Memory B cell (primary cell): Measurements from ENCODE around the gene TMPRSS6.

ENCODE experiments used
- ATAC-seq: fragments of 150-1000 bp; cut with Tn5 transposase; 2 replicates; pipeline ENCODE4 v1.10.0; 2021; ENCODE audit warnings: low read depth, mild to moderate bottlenecking, moderate library complexity
- DNase-seq, 2 donors: peaks; one replicate each; pipeline ENCODE4 v3.0.0; 2022; ENCODE audit warnings: low spot score in 2 of 2
- H3K27ac Mint-ChIP-seq: one replicate; pipeline ENCODE4 v1.8.0; 2022; ENCODE audit warnings: mild to moderate bottlenecking, moderate library complexity, mixed read lengths
- H3K27me3 Mint-ChIP-seq: one replicate; pipeline ENCODE4 v1.8.0; 2022; ENCODE audit warnings: mixed read lengths
- H3K36me3 Mint-ChIP-seq: one replicate; pipeline ENCODE4 v1.8.0; 2022; ENCODE audit warnings: mild to moderate bottlenecking, mixed read lengths
- H3K4me1 Mint-ChIP-seq: one replicate; pipeline ENCODE4 v1.8.0; 2022; ENCODE audit warnings: mixed read lengths
- H3K4me3 Mint-ChIP-seq: one replicate; pipeline ENCODE4 v1.8.0; 2022; ENCODE audit warnings: mild to moderate bottlenecking, moderate library complexity, mixed read lengths
- H3K9me3 Mint-ChIP-seq: one replicate; pipeline ENCODE4 v1.8.0; 2022; ENCODE audit warnings: mixed read lengths

TMPRSS6 gene

GRCh38 chr22:37095113-37095512, 14.4 kb downstream of the TMPRSS6 start:
- Mint-ChIP-seq H3K9me3 (no peaks in the 10 kb centered on the region), H3K27ac (no peak overlapping the region), H3K4me3 (no peak overlapping the region), H3K27me3 (peaks cover 26% of the 10 kb centered on the region), H3K36me3 (no peaks in the 10 kb centered on the region), H3K4me1 (peaks cover 7% of the 10 kb centered on the region)
- no peak for ATAC-seq
- DNase-seq: no peak

GRCh38 chr22:37094239-37094638, 15.3 kb downstream of the TMPRSS6 start:
- Mint-ChIP-seq H3K4me3 (no peak overlapping the region), H3K27ac (no peak overlapping the region), H3K9me3 (no peaks in the 10 kb centered on the region), H3K27me3 (peaks cover 23% of the 10 kb centered on the region), H3K36me3 (no peaks in the 10 kb centered on the region), H3K4me1 (peaks cover 4% of the 10 kb centered on the region)
- DNase-seq (no peak), ATAC-seq (no peak)

DNA sequence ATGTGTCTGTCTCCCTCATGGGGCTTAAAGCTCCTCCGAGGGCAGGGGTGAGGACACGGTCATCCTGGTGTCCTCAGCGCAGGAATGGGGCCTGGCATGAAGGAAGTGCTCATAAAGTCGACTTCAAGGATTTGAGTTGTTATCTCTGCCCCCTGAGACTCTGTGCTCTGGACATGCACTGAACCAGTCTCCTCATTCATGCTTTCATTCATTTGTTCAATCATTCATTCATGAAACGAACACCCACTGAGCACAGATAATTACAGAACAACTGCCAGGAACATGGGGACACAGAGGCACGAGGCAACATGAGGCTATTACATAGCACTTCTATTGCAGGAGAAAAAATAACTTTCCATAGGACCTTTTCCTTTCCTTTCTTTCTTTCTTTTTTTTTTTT, 16.5 kb downstream of the TMPRSS6 start:
- Mint-ChIP-seq H3K9me3 (no peaks in the 10 kb centered on the region), H3K27ac (no peak overlapping the region), H3K27me3 (peaks cover 20% of the 10 kb centered on the region), H3K4me1 (no peaks in the 10 kb centered on the region), H3K36me3 (no peaks in the 10 kb centered on the region), H3K4me3 (no peak overlapping the region)
- ATAC-seq (no peak), DNase-seq (no peak)

DNA sequence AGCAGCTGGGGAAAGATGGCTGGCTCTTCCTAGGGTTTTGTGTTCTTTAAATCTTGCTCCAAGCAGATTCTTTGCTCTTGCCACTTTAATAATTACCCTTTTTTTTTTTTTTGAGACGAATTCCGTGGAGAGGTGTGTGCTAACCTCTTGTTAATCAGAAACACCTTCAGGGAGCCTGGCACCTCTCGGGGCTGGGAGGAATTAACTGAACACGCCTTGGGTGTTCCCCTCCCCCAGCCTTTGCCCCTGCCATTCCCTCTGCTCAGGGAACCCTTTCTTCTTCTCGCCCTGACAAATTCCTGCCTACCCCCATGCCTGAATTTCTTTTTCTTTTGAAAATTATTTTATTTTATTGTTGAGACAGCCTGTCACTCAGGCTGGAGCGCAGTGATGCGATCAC, 17.5 kb downstream of the TMPRSS6 start:
- Mint-ChIP-seq H3K9me3 (no peaks in the 10 kb centered on the region), H3K36me3 (no peaks in the 10 kb centered on the region), H3K4me3 (no peak overlapping the region), H3K4me1 (no peaks in the 10 kb centered on the region), H3K27ac (no peak overlapping the region), H3K27me3 (peaks cover 22% of the 10 kb centered on the region)
- DNase-seq (no peak), ATAC-seq (no peak)

- no peaks in the 10 kb centered on the region for H3K36me3 Mint-ChIP-seq
- H3K4me1 Mint-ChIP-seq: no peaks in the 10 kb centered on the region
- DNase-seq: no peak
- peaks cover 18% of the 10 kb centered on the region for H3K27me3 Mint-ChIP-seq
- no peak overlapping the region for H3K4me3 Mint-ChIP-seq
- no peak for ATAC-seq
- H3K9me3 Mint-ChIP-seq: no peaks in the 10 kb centered on the region
- no peak overlapping the region for H3K27ac Mint-ChIP-seq
Measured at GRCh38 chr22:37090920-37091695, 18.4 kb downstream of the TMPRSS6 start.

DNA sequence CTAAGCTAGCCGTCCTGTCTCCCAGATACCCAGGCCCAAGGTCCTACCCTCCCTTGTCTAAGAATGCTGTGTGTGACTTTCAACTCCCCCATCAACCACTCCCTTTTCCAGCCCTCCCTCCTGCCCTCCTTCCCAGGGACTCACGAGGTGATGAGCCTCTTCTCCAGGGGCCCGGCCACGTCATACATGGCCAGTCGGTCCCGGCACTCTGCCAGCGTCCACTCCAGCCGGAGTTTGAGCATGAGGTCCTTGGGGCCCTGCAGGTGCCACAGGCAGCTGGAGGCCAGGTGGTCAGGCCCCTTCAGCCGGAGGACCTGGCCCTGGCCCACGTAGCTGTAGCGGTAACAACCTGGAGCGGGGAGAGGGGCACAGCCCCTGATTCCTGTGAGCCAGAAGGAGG, 20.1 kb downstream of the TMPRSS6 start:
- Mint-ChIP-seq H3K4me1 (no peaks in the 10 kb centered on the region), H3K27ac (no peak overlapping the region), H3K27me3 (peaks cover 12% of the 10 kb centered on the region), H3K4me3 (no peak overlapping the region), H3K36me3 (no peaks in the 10 kb centered on the region), H3K9me3 (no peaks in the 10 kb centered on the region)
- ATAC-seq (no peak), DNase-seq (no peak)

DNA sequence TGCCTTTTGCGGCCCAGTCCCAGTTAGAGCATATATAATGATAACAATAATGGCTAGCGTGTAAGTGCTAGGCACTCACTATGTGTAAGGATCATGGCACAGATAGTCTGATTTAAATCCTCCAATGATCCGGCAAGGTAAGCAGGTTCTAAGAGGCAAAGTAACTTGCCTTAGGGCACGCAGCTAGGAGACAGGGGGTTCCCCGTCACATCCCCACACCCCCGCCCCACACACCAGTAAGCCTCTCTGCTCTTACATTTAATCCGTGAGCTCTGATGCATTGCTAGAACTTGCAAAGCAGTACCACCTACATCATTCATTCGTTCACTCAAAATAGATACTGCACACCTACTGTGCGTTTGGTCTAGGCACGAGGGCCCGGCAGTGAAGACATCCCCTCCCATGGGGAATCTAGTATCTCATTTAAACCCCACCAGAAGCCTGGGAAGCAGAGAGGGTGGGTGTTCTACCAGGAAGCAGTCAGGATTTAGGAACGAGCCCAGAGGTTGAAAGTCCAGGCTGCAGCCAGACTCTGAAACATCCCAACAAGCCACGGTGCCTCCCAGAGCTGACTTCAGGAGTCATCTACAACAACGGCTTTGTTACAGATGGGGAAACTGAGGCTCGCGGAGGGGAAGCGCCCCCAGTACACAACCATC, 20.6 kb downstream of the TMPRSS6 start:
- Mint-ChIP-seq H3K27me3 (peaks cover 9% of the 10 kb centered on the region), H3K4me3 (no peak overlapping the region), H3K36me3 (no peaks in the 10 kb centered on the region), H3K27ac (no peak overlapping the region), H3K4me1 (no peaks in the 10 kb centered on the region), H3K9me3 (no peaks in the 10 kb centered on the region)
- no peak for ATAC-seq
- DNase-seq: no peak

DNA sequence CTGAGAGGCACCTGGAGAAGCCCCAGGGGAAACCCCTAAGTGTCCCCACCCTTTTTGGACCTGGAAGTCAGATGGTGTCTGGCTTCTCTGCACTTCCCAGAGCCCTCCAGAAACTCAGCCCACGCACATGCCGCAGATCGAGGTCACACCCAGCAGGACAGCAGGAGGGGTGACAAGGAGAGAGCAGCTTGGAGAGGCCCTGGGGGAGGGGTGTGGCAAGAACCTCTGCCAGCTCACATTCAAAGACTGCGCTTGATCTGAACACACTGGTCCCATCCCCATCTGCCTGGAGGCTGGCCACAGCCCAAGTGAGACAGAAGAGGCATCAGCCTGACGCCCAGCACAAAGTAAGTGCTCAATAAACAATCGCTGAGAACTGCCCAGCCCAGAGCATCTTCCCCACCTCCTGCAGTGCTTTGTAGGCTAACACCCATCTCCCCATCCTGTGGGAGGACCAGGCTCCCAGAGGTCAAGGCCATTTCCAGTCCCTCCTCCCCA, 21.4 kb downstream of the TMPRSS6 start:
- H3K4me3 Mint-ChIP-seq: no peak overlapping the region
- DNase-seq (no peak), ATAC-seq (peak; percentile 24)
- peaks cover 9% of the 10 kb centered on the region for H3K27me3 Mint-ChIP-seq
- no peaks in the 10 kb centered on the region for H3K4me1 Mint-ChIP-seq
- no peaks in the 10 kb centered on the region for H3K9me3 Mint-ChIP-seq
- no peaks in the 10 kb centered on the region for H3K36me3 Mint-ChIP-seq
- no peak overlapping the region for H3K27ac Mint-ChIP-seq

DNA sequence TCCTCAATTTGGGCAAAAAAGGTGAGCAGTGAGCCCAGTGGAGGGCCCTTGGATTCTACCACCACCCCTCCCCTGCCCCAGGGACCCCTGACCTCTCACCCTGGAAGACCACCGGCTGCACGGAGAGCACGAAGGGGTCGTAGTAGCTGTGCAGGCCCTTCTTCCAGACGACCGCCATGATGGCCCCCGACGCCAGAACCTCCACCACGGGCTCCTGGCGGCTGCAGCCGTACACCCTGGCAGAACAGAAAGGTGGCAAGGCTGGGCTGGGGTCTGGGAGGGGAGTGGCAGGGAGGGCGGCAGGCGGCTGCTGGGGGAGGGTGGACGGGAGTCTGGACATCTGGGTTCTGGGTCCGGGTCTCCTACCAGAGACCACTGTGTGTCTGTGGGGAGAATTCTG, 23.3 kb downstream of the TMPRSS6 start:
- no peak overlapping the region for H3K27ac Mint-ChIP-seq
- no peaks in the 10 kb centered on the region for H3K4me1 Mint-ChIP-seq
- DNase-seq: no peak
- H3K4me3 Mint-ChIP-seq: no peak overlapping the region
- no peak for ATAC-seq
- peaks cover 9% of the 10 kb centered on the region for H3K27me3 Mint-ChIP-seq
- no peaks in the 10 kb centered on the region for H3K36me3 Mint-ChIP-seq
- no peaks in the 10 kb centered on the region for H3K9me3 Mint-ChIP-seq

DNA sequence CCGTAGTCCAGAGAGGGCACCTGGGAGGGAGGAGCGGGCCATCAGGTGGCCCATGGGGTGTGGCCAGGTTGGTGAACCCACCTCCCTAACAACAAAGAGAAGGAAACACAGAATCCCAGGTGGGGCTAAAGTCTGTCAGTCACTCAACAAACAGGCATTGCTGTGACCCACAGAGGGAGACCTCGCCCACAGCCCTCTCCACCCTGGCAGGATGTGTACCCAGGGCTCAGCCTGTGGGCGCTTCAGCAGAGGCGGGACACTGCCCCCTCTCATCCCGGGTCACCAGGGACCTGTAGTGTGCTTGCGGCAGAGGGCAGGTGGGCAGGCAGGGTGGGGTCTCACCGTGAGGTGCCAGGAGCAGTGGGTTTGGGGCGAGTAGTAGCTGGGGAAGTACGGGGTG, 25.1 kb downstream of the TMPRSS6 start:
- Mint-ChIP-seq H3K36me3 (no peaks in the 10 kb centered on the region), H3K4me3 (no peak overlapping the region), H3K27me3 (peaks cover 9% of the 10 kb centered on the region), H3K27ac (no peak overlapping the region), H3K9me3 (no peaks in the 10 kb centered on the region), H3K4me1 (peaks cover 2% of the 10 kb centered on the region)
- ATAC-seq (no peak), DNase-seq (no peak)

GRCh38 chr22:37083914-37084313, 25.6 kb downstream of the TMPRSS6 start:
- H3K9me3 Mint-ChIP-seq: no peaks in the 10 kb centered on the region

DNA sequence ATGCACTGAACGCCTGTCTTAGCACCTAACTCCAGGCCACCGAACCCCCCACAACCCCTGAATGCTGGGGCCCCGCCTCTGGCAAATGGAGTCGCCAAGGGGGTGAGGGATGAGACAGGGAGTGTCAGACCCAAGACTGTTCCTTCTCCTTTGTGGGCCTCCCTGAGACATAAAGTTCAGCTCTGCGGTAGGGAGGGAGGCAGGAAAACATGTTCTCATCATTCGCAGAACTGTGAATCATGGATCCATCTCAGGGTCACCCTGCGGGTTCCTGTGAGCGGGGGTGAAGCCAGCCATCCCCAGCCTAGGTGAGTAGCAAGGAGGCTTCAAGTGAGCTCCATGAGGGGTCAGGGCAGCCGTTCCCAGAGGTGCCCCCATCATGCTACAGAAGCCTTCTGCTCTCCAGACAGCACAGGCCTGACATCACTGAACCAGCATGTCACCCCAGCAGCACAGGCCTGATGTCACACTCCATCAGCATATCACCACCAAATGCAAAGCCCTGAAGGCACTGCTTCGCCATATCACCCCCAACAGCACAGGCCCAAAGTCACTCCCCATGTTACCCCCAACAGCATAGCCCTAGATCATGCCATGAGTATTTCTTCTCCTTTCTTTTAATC, 27.2 kb downstream of the TMPRSS6 start:
- Mint-ChIP-seq H3K4me3 (no peak overlapping the region), H3K27ac (no peak overlapping the region)

More at GRCh38 chr22:37083914-37084313, 25.6 kb downstream of the TMPRSS6 start:
- no peak for ATAC-seq
- Mint-ChIP-seq H3K4me3 (no peak overlapping the region), H3K27ac (no peak overlapping the region), H3K4me1 (peaks cover 5% of the 10 kb centered on the region), H3K27me3 (peaks cover 9% of the 10 kb centered on the region), H3K36me3 (no peaks in the 10 kb centered on the region)
- DNase-seq: no peak

DNA sequence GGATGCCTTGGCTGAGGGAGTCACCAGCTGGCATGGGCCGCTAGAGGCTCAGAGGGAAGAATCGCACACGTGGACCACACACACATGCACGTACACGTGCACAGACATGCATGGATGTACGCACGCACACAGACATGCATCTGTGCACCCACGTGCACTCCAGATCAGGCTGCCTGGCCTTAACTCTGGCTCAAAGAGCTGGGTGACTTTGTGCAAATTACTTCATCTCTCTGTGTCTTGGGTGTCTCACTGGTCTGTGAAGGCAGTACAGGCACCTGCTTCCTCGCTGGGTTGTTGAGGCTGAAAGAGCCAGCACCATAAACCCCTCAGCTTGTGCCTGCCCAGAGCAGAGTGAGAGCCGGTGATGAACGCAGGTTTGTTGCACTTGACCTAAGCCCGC, 28.7 kb downstream of the TMPRSS6 start:
- no peak overlapping the region for H3K4me3 Mint-ChIP-seq
- H3K36me3 Mint-ChIP-seq: no peaks in the 10 kb centered on the region
- no peak for ATAC-seq
- DNase-seq: no peak
- no peaks in the 10 kb centered on the region for H3K9me3 Mint-ChIP-seq
- peaks cover 5% of the 10 kb centered on the region for H3K27me3 Mint-ChIP-seq
- no peak overlapping the region for H3K27ac Mint-ChIP-seq
- H3K4me1 Mint-ChIP-seq: peaks cover 12% of the 10 kb centered on the region

More for the DNA sequence above, 27.2 kb downstream of the TMPRSS6 start:
- DNase-seq: no peak
- no peak for ATAC-seq
- H3K9me3 Mint-ChIP-seq: no peaks in the 10 kb centered on the region
- no peaks in the 10 kb centered on the region for H3K36me3 Mint-ChIP-seq
- H3K27me3 Mint-ChIP-seq: peaks cover 4% of the 10 kb centered on the region
- peaks cover 12% of the 10 kb centered on the region for H3K4me1 Mint-ChIP-seq

GRCh38 chr22:37080438-37080837, 29.1 kb downstream of the TMPRSS6 start:
- no peaks in the 10 kb centered on the region for H3K36me3 Mint-ChIP-seq
- H3K4me3 Mint-ChIP-seq: no peak overlapping the region
- peaks cover 12% of the 10 kb centered on the region for H3K4me1 Mint-ChIP-seq
- no peak for ATAC-seq
- H3K27ac Mint-ChIP-seq: peak overlapping the region; percentile 83
- peaks cover 7% of the 10 kb centered on the region for H3K27me3 Mint-ChIP-seq
- DNase-seq: no peak
- H3K9me3 Mint-ChIP-seq: no peaks in the 10 kb centered on the region
